Fibroblast of skin of back (primary cell): ENCODE data around the gene CIRBP.
A peak's percentile ranks its signal among the peaks of the same experiment; 100 is the strongest.
"Not testable (repeated sequence)": the region's sequence is repeated elsewhere in the genome, so short reads cannot be mapped to it uniquely, and the experiment has no call there.

Experiments
- DNase-seq: peaks from one replicate; pipeline ENCODE4 v3.0.0-alpha.2; 2013

CIRBP gene

GRCh38 chr19:1313695-1314613 is 44.8 kb downstream of the CIRBP start:
- DNase-seq = no peak

GRCh38 chr19:1315470-1316166 is 46.5 kb downstream of the CIRBP start:
- DNase-seq = peak; percentile 40

GRCh38 chr19:1316466-1316865 is 47.3 kb downstream of the CIRBP start:
- DNase-seq = no peak

GRCh38 chr19:1317274-1318003 is 48.3 kb downstream of the CIRBP start:
- no peak for DNase-seq

- no peak for DNase-seq
These were observed 49.7 kb downstream of the CIRBP start for GRCh38 chr19:1318678-1319471.

DNA sequence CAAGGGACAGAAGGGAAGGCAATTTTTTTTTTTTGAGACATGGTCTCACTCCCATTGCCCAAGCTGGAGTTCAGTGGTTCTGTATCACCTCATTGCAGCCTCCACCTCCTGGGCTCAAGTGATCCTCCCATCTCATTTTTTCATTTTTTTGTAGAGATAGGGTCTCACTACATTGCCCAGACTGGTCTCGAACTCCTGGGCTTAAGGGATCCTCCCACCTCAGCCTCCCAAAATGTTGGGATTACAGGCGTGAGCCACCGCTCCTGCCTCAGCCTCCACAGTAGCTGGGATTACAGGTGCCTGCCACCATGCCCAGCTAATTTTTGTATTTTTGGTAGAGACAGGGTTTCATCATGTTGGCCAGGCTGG is 51.1 kb downstream of the CIRBP start:
- not testable (repeated sequence) for DNase-seq

GRCh38 chr19:1321539-1321938 is 52.4 kb downstream of the CIRBP start:
- no peak for DNase-seq

- DNase-seq = no peak
These were observed 53.3 kb downstream of the CIRBP start for GRCh38 chr19:1322198-1322981.

GRCh38 chr19:1324249-1324805 is 55.2 kb downstream of the CIRBP start:
- DNase-seq = no peak
